ENCODE measurements around the gene DQX1.

Gene DQX1

GRCh38 chr2:74507926-74508520 lies 18.0 kb downstream of the DQX1 start:
- no peak for DNase-seq

GRCh38 chr2:74507145-74507925 lies 18.7 kb downstream of the DQX1 start, which contains the start of gene PCGF1:
Gene PCGF1 (minus strand): TSS chr2:74507695. CDS start chr2:74507668, 27 bp downstream.
- DNase-seq: peak; percentile 97

GRCh38 chr2:74505448-74506246 lies 20.4 kb downstream of the DQX1 start:
- no peak for DNase-seq

GRCh38 chr2:74504591-74504990 lies 21.4 kb downstream of the DQX1 start:
- DNase-seq: no peak

- no peak for DNase-seq
Observed at GRCh38 chr2:74503506-74504475, 22.2 kb downstream of the DQX1 start.

- DNase-seq: no peak
Observed at GRCh38 chr2:74502720-74503505, 23.1 kb downstream of the DQX1 start.

- no peak for DNase-seq
Observed at GRCh38 chr2:74502147-74502719, 23.8 kb downstream of the DQX1 start.

- no peak for DNase-seq
Observed at GRCh38 chr2:74501335-74502071, 24.5 kb downstream of the DQX1 start.

GRCh38 chr2:74500578-74500946 lies 25.5 kb downstream of the DQX1 start:
- no peak for DNase-seq

GRCh38 chr2:74499940-74500577 lies 26.0 kb downstream of the DQX1 start:
- DNase-seq: no peak

- DNase-seq: no peak
Observed at GRCh38 chr2:74499267-74499939, 26.6 kb downstream of the DQX1 start, which contains the start of gene LBX2. Gene LBX2 (minus strand): TSS chr2:74499603. CDS start chr2:74499537, 66 bp downstream.

- no peak for DNase-seq
Observed at GRCh38 chr2:74498500-74499266, 27.3 kb downstream of the DQX1 start.

GRCh38 chr2:74497777-74498499 lies 28.1 kb downstream of the DQX1 start:
- no peak for DNase-seq

GRCh38 chr2:74496997-74497776 lies 28.8 kb downstream of the DQX1 start:
- DNase-seq: no peak

GRCh38 chr2:74495440-74495839 lies 30.6 kb downstream of the DQX1 start:
- no peak for DNase-seq

- no peak for DNase-seq
Observed at GRCh38 chr2:74493546-74493945, 32.5 kb downstream of the DQX1 start.
